IMR-90 (cell line): ENCODE data around the gene GPRC5D. TPM values are rescaled to one million over a fixed set of nuclear protein-coding genes. Genes with fewer than 3 reads are reported as not detected.

Experiments
- ATAC-seq: fragments of 200-7000 bp; cut with Tn5 transposase; 2 replicates; pipeline ENCODE4 v1.9.1; 2020; ENCODE audit warnings: low read depth, mild to moderate bottlenecking, moderate library complexity
- BruUV-seq: library from RNA; stranded (reverse); fragments of 400-500 nt; replicated peaks from 2 replicates; lab custom pipeline; 2021; lab: Mats Ljungman, UMichigan
- CTCF ChIA-PET: fragments of 300-600 bp; formaldehyde crosslinking; extraction: SDS; loops from one replicate; lab custom pipeline; 2021; ENCODE audit warnings: antibody characterized with exemption; lab: Yijun Ruan, JAX
- POLR2A ChIA-PET: fragments of 300-600 bp; sonication (Branson Sonifier 250); formaldehyde crosslinking; loops from one replicate; lab custom pipeline; 2022; ENCODE audit warnings: antibody characterized with exemption; ENCODE audit not compliant: unreplicated experiment; lab: Charles Lee
- DNase-seq: peaks from one replicate; pipeline ENCODE4 v3.0.0; 2013
- H2AFZ ChIP-seq: replicated peaks from 2 replicates; pipeline ENCODE3; 2013; ENCODE audit warnings: low read length, mild to moderate bottlenecking; ENCODE audit not compliant: poor library complexity
- H2AK5ac ChIP-seq: 2 replicates; pipeline ENCODE4 v1.6.1; 2013; ENCODE audit warnings: low read depth, low read length, inconsistent platforms
- H2AK9ac ChIP-seq: replicated peaks from 2 replicates; pipeline ENCODE3; 2013; ENCODE audit warnings: mild to moderate bottlenecking, low read depth, low read length, moderate library complexity; ENCODE audit not compliant: poor library complexity
- H2BK120ac ChIP-seq: 2 replicates; pipeline ENCODE4 v1.6.1; 2013; ENCODE audit warnings: low read depth, low read length, inconsistent platforms
- H2BK15ac ChIP-seq: 3 replicates; pipeline ENCODE4 v1.6.1; 2013; ENCODE audit warnings: low read depth, low read length, inconsistent platforms
- H2BK20ac ChIP-seq: 2 replicates; pipeline ENCODE4 v1.6.1; 2013; ENCODE audit warnings: low read depth, mild to moderate bottlenecking, inconsistent platforms, low read length, moderate library complexity
- H2BK5ac ChIP-seq: 2 replicates; pipeline ENCODE4 v1.6.1; 2013; ENCODE audit warnings: mild to moderate bottlenecking, low read depth, low read length, inconsistent platforms; ENCODE audit not compliant: poor library complexity, severe bottlenecking
- H3K14ac ChIP-seq: replicated peaks from 2 replicates; pipeline ENCODE4 v1.6.1; 2013; ENCODE audit warnings: low read depth, low read length, inconsistent platforms
- H3K18ac ChIP-seq: 2 replicates; pipeline ENCODE4 v1.6.1; 2013; ENCODE audit warnings: low read depth, low read length, control low read depth
- H3K23ac ChIP-seq: 2 replicates; pipeline ENCODE4 v1.6.1; 2013; ENCODE audit warnings: low read depth, low read length, inconsistent platforms
- H3K27ac ChIP-seq: 2 replicates; pipeline ENCODE4 v1.5.1; 2013; ENCODE audit warnings: mild to moderate bottlenecking, control low read depth, low read length; ENCODE audit not compliant: insufficient read depth
- H3K27me3 ChIP-seq: 2 replicates; pipeline ENCODE4 v1.6.1; 2013; ENCODE audit warnings: low read length; ENCODE audit not compliant: control insufficient read depth, insufficient read depth
- H3K36me3 ChIP-seq: 2 replicates; pipeline ENCODE4 v1.6.1; 2013; ENCODE audit warnings: low read length, mixed read lengths; ENCODE audit not compliant: control insufficient read depth, insufficient read depth
- H3K4ac ChIP-seq: 2 replicates; pipeline ENCODE4 v1.6.1; 2013; ENCODE audit warnings: low read depth, low read length, inconsistent platforms
- H3K4me1 ChIP-seq: 2 replicates; pipeline ENCODE4 v1.6.1; 2013; ENCODE audit warnings: low read length, mixed read lengths; ENCODE audit not compliant: control insufficient read depth, insufficient read depth
- H3K4me2 ChIP-seq: 2 replicates; pipeline ENCODE4 v1.6.1; 2013; ENCODE audit warnings: low read depth, mild to moderate bottlenecking, control low read depth, low read length, moderate library complexity
- H3K4me3 ChIP-seq: 2 replicates; pipeline ENCODE4 v1.5.1; 2013; ENCODE audit warnings: low read depth, mild to moderate bottlenecking, control low read depth, low read length, moderate library complexity; ENCODE audit not compliant: insufficient read depth
- H3K56ac ChIP-seq: 2 replicates; pipeline ENCODE4 v1.6.1; 2013; ENCODE audit warnings: low read length, inconsistent platforms; ENCODE audit not compliant: insufficient read depth; ENCODE audit errors: extremely low read depth
- H3K79me1 ChIP-seq, 2 experiments: 2 replicates each; pipeline ENCODE4 v1.6.1; 2013; ENCODE audit warnings: low read length in 2 of 2, inconsistent platforms in 1 of 2, low read depth in 1 of 2
- H3K9ac ChIP-seq: 2 replicates; pipeline ENCODE4 v1.6.1; 2013; ENCODE audit warnings: low read depth, low read length, control low read depth
- H3K9me1 ChIP-seq: 2 replicates; pipeline ENCODE4 v1.6.1; 2013; ENCODE audit warnings: low read length, inconsistent platforms; ENCODE audit not compliant: insufficient read depth
- H3K9me3 ChIP-seq: 2 replicates; pipeline ENCODE4 v1.6.1; 2013; ENCODE audit warnings: low read length; ENCODE audit not compliant: control insufficient read depth, insufficient read depth
- H4K20me1 ChIP-seq: 2 replicates; pipeline ENCODE4 v1.6.1; 2013; ENCODE audit warnings: low read length, inconsistent platforms; ENCODE audit not compliant: insufficient read depth
- H4K5ac ChIP-seq: 2 replicates; pipeline ENCODE4 v1.6.1; 2013; ENCODE audit warnings: mild to moderate bottlenecking, low read depth, low read length, control low read depth
- H4K8ac ChIP-seq, 2 experiments: 2 replicates each; pipeline ENCODE4 v1.6.1; 2013; ENCODE audit warnings: low read depth in 2 of 2, low read length in 2 of 2, control low read depth in 1 of 2, inconsistent platforms in 1 of 2
- H4K91ac ChIP-seq: 2 replicates; pipeline ENCODE4 v1.6.1; 2013; ENCODE audit warnings: low read depth, low read length, inconsistent platforms; ENCODE audit not compliant: insufficient read depth
- CEBPB ChIP-seq: IDR thresholded peaks from 2 replicates; pipeline ENCODE4 v1.6.1; 2012; ENCODE audit warnings: low read depth, low read length, improper control_type of control experiment
- CHD1 ChIP-seq: IDR thresholded peaks from 2 replicates; pipeline ENCODE4 v1.6.1; 2012; ENCODE audit warnings: low read depth, low read length, improper control_type of control experiment
- MAFK ChIP-seq: IDR thresholded peaks from 2 replicates; pipeline ENCODE4 v1.6.1; 2012; ENCODE audit warnings: low read depth, low read length, improper control_type of control experiment
- MAZ ChIP-seq: IDR thresholded peaks from 2 replicates; pipeline ENCODE4 v1.6.1; 2012; ENCODE audit warnings: low read depth, mild to moderate bottlenecking, low read length, improper control_type of control experiment, moderate library complexity, borderline replicate concordance
- MXI1 ChIP-seq: IDR thresholded peaks from 2 replicates; pipeline ENCODE4 v1.6.1; 2012; ENCODE audit warnings: low read depth, mild to moderate bottlenecking, low read length, moderate library complexity, borderline replicate concordance
- NFE2L2 ChIP-seq: fragments of 150-350 bp; IDR thresholded peaks from 2 replicates; pipeline ENCODE4 v1.6.1; 2016; ENCODE audit warnings: low read depth, mild to moderate bottlenecking, low read length
- POLR2A ChIP-seq: IDR thresholded peaks from 2 replicates; pipeline ENCODE4 v1.6.1; 2012; ENCODE audit warnings: mild to moderate bottlenecking, low read depth, low read length
- RAD21 ChIP-seq: IDR thresholded peaks from 2 replicates; pipeline ENCODE4 v1.6.1; 2012; ENCODE audit warnings: low read length, improper control_type of control experiment
- USF2 ChIP-seq: fragments of 150-350 bp; IDR thresholded peaks from 2 replicates; pipeline ENCODE4 v1.6.1; 2017; ENCODE audit warnings: mild to moderate bottlenecking, antibody characterized with exemption, low read length, low read depth
- WGBS, 2 experiments: methylation state at CpG; one replicate each; pipeline versions ENCODE4 v1.1.5 to v1.1.7; 2013; ENCODE audit warnings: missing lambda C conversion rate in 2 of 2; ENCODE audit not compliant: insufficient read length in 1 of 2; ENCODE audit errors: extremely low coverage in 2 of 2; 5-methylcytosine and 5-hydroxymethylcytosine counted together
- dilution Hi-C: fragments of 300-500 bp; cut with HindIII; formaldehyde crosslinking; loops from one replicate; pipeline ENCODE4 v1.14.3; 2018; ENCODE audit warnings: low sequenced_read_pairs; ENCODE audit not compliant: unreplicated experiment
- in situ Hi-C: fragments of 300-500 bp; cut with MboI; formaldehyde crosslinking; loops from 3 replicates; pipeline ENCODE4 v1.14.3; 2019; ENCODE audit warnings: low sequenced_read_pairs, inconsistent platforms, mixed read lengths
- intact Hi-C: fragments of 100-400 bp; cut with micrococcal nuclease; formaldehyde crosslinking; loops from 2 replicates; pipeline ENCODE4 v1.10.0; 2022
- polyA plus RNA-seq, 3 experiments: library from polyadenylated mRNA; depleted of rRNA; stranded (reverse); fragments of >200 nt; gene quantifications; 2 replicates each; pipeline ENCODE4 v1.2.3, GENCODE V29; 2012; ENCODE audit warnings: low replicate concordance in 1 of 3
- total RNA-seq: library from RNA; depleted of rRNA; stranded (reverse); fragments of >200 nt; gene quantifications from 2 replicates; pipeline ENCODE4 v1.2.3, GENCODE V29; 2012
- TF ChIP-seq, protein P1 (sequence below): fragments of 150-350 bp; IDR thresholded peaks from 2 replicates; pipeline ENCODE4 v1.6.1; 2016; ENCODE audit warnings: low read depth, mild to moderate bottlenecking, low read length, moderate library complexity, borderline replicate concordance

Gene GPRC5D
- total and polyA plus RNA-seq, 2 of the 4 experiments (the other 2 are of a cell fraction), result not detected

DNA sequence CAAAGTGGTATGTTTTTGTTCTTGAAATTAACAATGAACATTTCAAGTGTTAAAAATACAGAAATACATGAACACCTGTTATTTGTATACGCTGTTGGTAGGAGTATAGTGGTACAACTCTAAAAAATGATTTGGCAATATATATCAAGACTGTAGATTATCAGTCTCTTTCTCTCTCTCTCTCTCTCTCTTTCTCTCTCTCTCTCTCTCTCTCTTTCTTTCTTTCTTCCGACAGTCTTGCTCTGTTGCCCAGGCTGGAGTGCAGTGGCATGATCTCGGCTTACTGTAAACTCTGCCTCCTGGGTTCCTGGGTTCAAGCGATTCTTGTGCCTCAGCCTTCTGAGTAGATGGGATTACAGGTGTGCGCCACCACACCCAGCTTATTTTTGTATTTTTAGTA is 35.5 kb upstream of the GPRC5D start:
- Histone ChIP-seq H4K20me1 (no peaks in the 10 kb centered on the region), H3K23ac (no peak overlapping the region), H3K27ac (no peak overlapping the region), H2AK5ac (no peak overlapping the region), H4K8ac (no peak overlapping the region), H2BK5ac (no peak overlapping the region), H3K18ac (no peak overlapping the region), H2AK9ac (no peak overlapping the region), H3K4me1 (peaks cover 12% of the 10 kb centered on the region), H2BK15ac (no peak overlapping the region), H3K9me1 (peaks cover 9% of the 10 kb centered on the region; the same call in 1 of the 2 replicates), H2AFZ (no peak overlapping the region), H3K4ac (no peak overlapping the region), H3K9ac (no peak overlapping the region), H4K5ac (no peak overlapping the region), H3K79me1 (peaks cover 23 to 42% of the 10 kb centered on the region in 2 experiments), H4K91ac (no peak overlapping the region), H3K9me3 (no peaks in the 10 kb centered on the region), H3K36me3 (peaks cover 22% of the 10 kb centered on the region), H3K14ac (no peak overlapping the region), H2BK120ac (no peak overlapping the region), H3K27me3 (no peaks in the 10 kb centered on the region), H2BK20ac (no peak overlapping the region), H3K56ac (no peak overlapping the region), H3K4me2 (no peak overlapping the region), H3K4me3 (no peak overlapping the region)
- BruUV-seq, result no TSS peak
- dilution Hi-C loops (no loop called here), in situ Hi-C loops (loop anchor here (10.0 kb wide), 2 partner anchors 153 to 193 kb away; no protein-coding TSS in a partner anchor), intact Hi-C loops (no loop called here)
- WGBS, 2 experiments, result no CpG with 5 or more reads among the region's 5 CpGs
- DNase-seq, result no peak
- ChIA-PET CTCF (interaction anchor here (0.9 kb wide), 1 partner anchor 11 kb away, joined by 4 read pairs; no protein-coding TSS in a partner anchor), POLR2A (no interaction called here)
- no peak for ATAC-seq
- TF ChIP-seq CHD1 (no peak), CEBPB (no peak), POLR2A (no peak), RAD21 (no peak), NFE2L2 (no peak), MAFK (no peak), MAZ (no peak), USF2 (no peak), MXI1 (no peak)
- TF ChIP-seq, protein P1, sequence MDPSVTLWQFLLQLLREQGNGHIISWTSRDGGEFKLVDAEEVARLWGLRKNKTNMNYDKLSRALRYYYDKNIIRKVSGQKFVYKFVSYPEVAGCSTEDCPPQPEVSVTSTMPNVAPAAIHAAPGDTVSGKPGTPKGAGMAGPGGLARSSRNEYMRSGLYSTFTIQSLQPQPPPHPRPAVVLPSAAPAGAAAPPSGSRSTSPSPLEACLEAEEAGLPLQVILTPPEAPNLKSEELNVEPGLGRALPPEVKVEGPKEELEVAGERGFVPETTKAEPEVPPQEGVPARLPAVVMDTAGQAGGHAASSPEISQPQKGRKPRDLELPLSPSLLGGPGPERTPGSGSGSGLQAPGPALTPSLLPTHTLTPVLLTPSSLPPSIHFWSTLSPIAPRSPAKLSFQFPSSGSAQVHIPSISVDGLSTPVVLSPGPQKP, result no peak
